ENCODE measurements around the gene LCORL. TPM values are rescaled to one million over a fixed set of nuclear protein-coding genes. Genes with fewer than 3 reads are reported as not detected.
A peak's percentile ranks its signal among the peaks of the same experiment; 100 is the strongest.

LCORL gene
- total RNA-seq, 6 experiments from 2014 or later: 4.3 to 8.7 (median 6.2) TPM

DNA sequence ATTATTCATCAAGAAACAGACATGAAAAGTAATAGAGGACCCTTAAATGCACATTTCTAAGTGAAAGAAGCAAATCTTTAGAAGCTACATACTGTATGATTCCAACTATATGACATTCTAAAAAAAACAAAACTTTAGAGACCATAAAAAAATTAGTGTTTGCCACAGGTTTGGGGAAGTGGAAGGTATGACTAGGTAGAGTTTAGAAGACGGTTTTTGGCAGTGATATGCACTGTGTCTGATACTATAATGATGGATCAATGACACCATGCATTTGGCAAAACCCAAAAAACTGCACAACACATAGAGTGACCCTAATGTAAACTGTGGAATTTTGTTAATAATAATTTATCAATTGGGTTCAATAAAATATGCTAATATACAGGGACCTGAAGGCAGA is 54.5 kb downstream of the LCORL start:
- no peaks in the 10 kb centered on the region for H3K36me3 ChIP-seq
- no peak overlapping the region for H3K27ac ChIP-seq
- WGBS (ENCODE audit: insufficient coverage, low coverage, low lambda C conversion rate, missing lambda C conversion rate): no CpG with 5 or more reads among the region's 1 CpG
- intact Hi-C loops (cut with DNase I): no loop called here
- DNase-seq: no peak
- no peak overlapping the region for H3K4me3 ChIP-seq
- TF ChIP-seq CTCF (IDR thresholded peaks at IDR 0.05) (no peak), POLR2A (IDR thresholded peaks at IDR 0.05) (no peak)
- no peaks in the 10 kb centered on the region for H3K4me1 ChIP-seq
- H3K9me3 ChIP-seq: no peaks in the 10 kb centered on the region
- H3K27me3 ChIP-seq: no peaks in the 10 kb centered on the region
- no peak for ATAC-seq

DNA sequence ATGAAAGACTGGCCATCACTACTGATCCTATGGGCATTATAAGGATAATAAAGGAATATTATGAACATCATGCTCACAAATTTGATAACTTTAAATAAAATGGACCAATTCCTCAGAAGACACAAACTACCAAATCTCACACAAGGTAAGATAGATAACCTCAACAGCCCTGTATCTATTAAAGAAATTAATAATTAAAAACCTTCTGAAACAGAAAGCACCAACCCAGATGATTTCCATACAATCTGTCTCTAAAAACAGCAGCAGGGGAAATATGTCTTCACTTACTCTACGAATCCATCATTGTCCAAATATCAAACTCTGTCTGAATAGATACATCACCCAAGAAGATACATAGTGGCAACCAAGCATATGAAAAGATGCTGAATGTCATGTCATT is 55.2 kb downstream of the LCORL start:
- DNase-seq (no peak), ATAC-seq (no peak)
- TF ChIP-seq POLR2A (IDR thresholded peaks at IDR 0.05) (no peak), CTCF (IDR thresholded peaks at IDR 0.05) (no peak)
- H3K27me3 ChIP-seq: no peaks in the 10 kb centered on the region
- no peaks in the 10 kb centered on the region for H3K36me3 ChIP-seq
- intact Hi-C loops (cut with DNase I): no loop called here
- H3K27ac ChIP-seq: no peak overlapping the region
- H3K4me3 ChIP-seq: no peak overlapping the region
- H3K4me1 ChIP-seq: peaks cover 0 to 3% (median 0%) of the 10 kb centered on the region in 4 donors
- H3K9me3 ChIP-seq: no peaks in the 10 kb centered on the region
- 100% methylated on average over 1 of the region's 1 CpG for WGBS (ENCODE audit: insufficient coverage, low coverage, low lambda C conversion rate, missing lambda C conversion rate)

GRCh38 chr4:17964576-17964975 is 57.0 kb downstream of the LCORL start:
- no peaks in the 10 kb centered on the region for H3K9me3 ChIP-seq

DNA sequence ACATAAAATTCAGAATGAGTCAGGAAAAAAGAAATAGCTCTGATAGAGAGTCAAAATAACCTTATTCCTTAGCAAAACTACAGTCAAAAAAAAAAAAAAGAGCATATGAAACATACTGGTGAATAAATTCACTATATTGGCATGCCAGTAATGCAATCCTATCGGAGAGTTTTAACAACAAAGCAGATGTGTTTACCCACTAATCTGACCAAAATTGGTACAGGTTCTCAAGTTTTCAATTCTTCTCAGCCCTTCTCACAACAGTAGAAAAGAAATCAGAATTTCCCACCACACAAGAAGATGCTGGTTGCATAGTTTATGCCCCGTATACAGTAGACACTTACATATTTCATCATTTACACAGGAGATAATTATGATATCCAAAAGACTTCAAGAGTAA is 59.4 kb downstream of the LCORL start:
- Histone ChIP-seq H3K36me3 (no peaks in the 10 kb centered on the region), H3K27me3 (no peaks in the 10 kb centered on the region), H3K4me3 (no peak overlapping the region), H3K4me1 (peaks cover 0 to 3% (median 0%) of the 10 kb centered on the region in 4 donors), H3K9me3 (no peaks in the 10 kb centered on the region), H3K27ac (no peak overlapping the region)
- no peak for DNase-seq
- TF ChIP-seq POLR2A (IDR thresholded peaks at IDR 0.05) (no peak), CTCF (IDR thresholded peaks at IDR 0.05) (no peak)
- no peak for ATAC-seq
- WGBS (ENCODE audit: insufficient coverage, low coverage, low lambda C conversion rate, missing lambda C conversion rate): 94% methylated on average over 2 of the region's 2 CpGs
- intact Hi-C loops (cut with DNase I): no loop called here

More at GRCh38 chr4:17964576-17964975, 57.0 kb downstream of the LCORL start:
- intact Hi-C loops (cut with DNase I): no loop called here
- H3K36me3 ChIP-seq: no peaks in the 10 kb centered on the region
- H3K27ac ChIP-seq: no peak overlapping the region
- H3K4me3 ChIP-seq: no peak overlapping the region
- 89% methylated on average over 7 of the region's 7 CpGs for WGBS (ENCODE audit: insufficient coverage, low coverage, low lambda C conversion rate, missing lambda C conversion rate)
- ATAC-seq (no peak), DNase-seq (no peak)
- H3K4me1 ChIP-seq: peaks cover 0 to 3% (median 0%) of the 10 kb centered on the region in 4 donors
- TF ChIP-seq POLR2A (IDR thresholded peaks at IDR 0.05): no peak
- no peak for TF ChIP-seq CTCF (IDR thresholded peaks at IDR 0.05)
- no peaks in the 10 kb centered on the region for H3K27me3 ChIP-seq

DNA sequence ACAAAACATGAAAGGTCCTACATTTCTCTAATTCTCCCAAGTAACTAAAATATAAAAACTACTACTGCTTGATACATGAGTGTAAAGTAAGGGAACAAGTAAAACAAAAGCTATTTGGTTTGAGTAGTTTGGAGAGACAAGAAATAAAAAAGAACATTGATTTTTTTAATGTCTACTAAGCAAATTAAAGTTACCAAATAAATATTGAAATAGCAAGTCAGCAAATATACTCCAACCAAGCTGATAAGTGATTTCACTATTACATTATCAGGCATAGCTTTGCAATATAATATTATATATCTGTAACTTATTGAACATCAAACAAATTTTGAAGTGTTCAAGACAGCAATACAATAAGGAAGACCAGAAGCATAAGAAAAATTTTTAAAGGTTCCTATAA is 60.3 kb downstream of the LCORL start:
- H3K4me3 ChIP-seq: no peak overlapping the region
- TF ChIP-seq POLR2A (IDR thresholded peaks at IDR 0.05) (no peak), CTCF (IDR thresholded peaks at IDR 0.05) (no peak)
- H3K36me3 ChIP-seq: no peaks in the 10 kb centered on the region
- no peak for DNase-seq
- intact Hi-C loops (cut with DNase I): no loop called here
- no peak overlapping the region for H3K27ac ChIP-seq
- peak in 3 of 4 donors; percentile 25 to 64 (median 39) for ATAC-seq
- H3K9me3 ChIP-seq: no peaks in the 10 kb centered on the region
- peaks cover 0 to 3% (median 0%) of the 10 kb centered on the region in 4 donors for H3K4me1 ChIP-seq
- no peaks in the 10 kb centered on the region for H3K27me3 ChIP-seq
